HEK293 (cell line): Measurements from ENCODE around the gene SESN1.

ENCODE experiments used
- BCL6B ChIP-seq: fragments of 450-650 bp; formaldehyde crosslinking; IDR thresholded peaks from 2 replicates; pipeline ENCODE4 v1.5.1; 2017; ENCODE audit warnings: missing biosample characterization, missing genetic modification characterization
- GLI4 ChIP-seq: fragments of 450-650 bp; formaldehyde crosslinking; IDR thresholded peaks from 2 replicates; pipeline ENCODE4 v1.5.1; 2016; ENCODE audit warnings: missing biosample characterization, missing genetic modification characterization
- INSM2 ChIP-seq: fragments of 450-650 bp; formaldehyde crosslinking; IDR thresholded peaks from 2 replicates; pipeline ENCODE4 v1.5.1; 2016; ENCODE audit warnings: missing biosample characterization, missing genetic modification characterization
- ZBTB49 ChIP-seq: fragments of 450-650 bp; formaldehyde crosslinking; IDR thresholded peaks from 2 replicates; pipeline ENCODE4 v1.5.1; 2016; ENCODE audit warnings: missing biosample characterization, missing genetic modification characterization, low read depth
- ZBTB6 ChIP-seq: fragments of 450-650 bp; formaldehyde crosslinking; IDR thresholded peaks from 2 replicates; pipeline ENCODE4 v1.5.1; 2017; ENCODE audit warnings: missing biosample characterization, missing genetic modification characterization
- ZNF169 ChIP-seq: fragments of 450-650 bp; formaldehyde crosslinking; IDR thresholded peaks from 2 replicates; pipeline ENCODE4 v1.5.1; 2016; ENCODE audit warnings: missing biosample characterization, missing genetic modification characterization
- ZNF18 ChIP-seq: fragments of 450-650 bp; formaldehyde crosslinking; IDR thresholded peaks from 2 replicates; pipeline ENCODE4 v1.5.1; 2016; ENCODE audit warnings: missing biosample characterization, missing genetic modification characterization
- ZNF2 ChIP-seq: fragments of 450-650 bp; formaldehyde crosslinking; IDR thresholded peaks from 2 replicates; pipeline ENCODE4 v1.5.1; 2016; ENCODE audit warnings: missing biosample characterization, missing genetic modification characterization
- ZNF239 ChIP-seq: fragments of 450-650 bp; formaldehyde crosslinking; IDR thresholded peaks from 2 replicates; pipeline ENCODE4 v1.5.1; 2016; ENCODE audit warnings: missing biosample characterization, missing genetic modification characterization
- ZNF488 ChIP-seq: fragments of 450-650 bp; formaldehyde crosslinking; IDR thresholded peaks from 2 replicates; pipeline ENCODE4 v1.5.1; 2016; ENCODE audit warnings: missing biosample characterization, missing genetic modification characterization
- ZNF501 ChIP-seq: fragments of 450-650 bp; formaldehyde crosslinking; IDR thresholded peaks from 2 replicates; pipeline ENCODE4 v1.5.1; 2016; ENCODE audit warnings: missing biosample characterization, missing genetic modification characterization
- ZNF530 ChIP-seq: fragments of 450-650 bp; formaldehyde crosslinking; IDR thresholded peaks from 2 replicates; pipeline ENCODE4 v1.5.1; 2016; ENCODE audit warnings: low read depth, missing biosample characterization, missing genetic modification characterization
- ZNF558 ChIP-seq: fragments of 450-650 bp; formaldehyde crosslinking; IDR thresholded peaks from 2 replicates; pipeline ENCODE4 v1.5.1; 2016; ENCODE audit warnings: missing biosample characterization, missing genetic modification characterization
- ZNF580 ChIP-seq: fragments of 450-650 bp; formaldehyde crosslinking; IDR thresholded peaks from 2 replicates; pipeline ENCODE4 v1.5.1; 2016; ENCODE audit warnings: missing biosample characterization, missing genetic modification characterization
- ZNF596 ChIP-seq: fragments of 450-650 bp; IDR thresholded peaks from 2 replicates; pipeline ENCODE4 v1.5.0; 2018; ENCODE audit warnings: missing biosample characterization, mild to moderate bottlenecking, missing genetic modification characterization, moderate library complexity
- ZNF621 ChIP-seq: fragments of 450-650 bp; formaldehyde crosslinking; IDR thresholded peaks from 2 replicates; pipeline ENCODE4 v1.5.1; 2017; ENCODE audit warnings: missing biosample characterization, missing genetic modification characterization
- ZNF654 ChIP-seq: fragments of 450-650 bp; formaldehyde crosslinking; IDR thresholded peaks from 2 replicates; pipeline ENCODE4 v1.5.1; 2016; ENCODE audit warnings: low read depth, missing biosample characterization, missing genetic modification characterization
- ZNF660 ChIP-seq: fragments of 450-650 bp; IDR thresholded peaks from 2 replicates; pipeline ENCODE4 v1.5.1; 2018; ENCODE audit warnings: missing biosample characterization, mild to moderate bottlenecking, missing genetic modification characterization
- ZNF670 ChIP-seq: fragments of 450-650 bp; formaldehyde crosslinking; IDR thresholded peaks from 2 replicates; pipeline ENCODE4 v1.5.1; 2016; ENCODE audit warnings: missing biosample characterization, missing genetic modification characterization, low read depth
- ZNF785 ChIP-seq: fragments of 450-650 bp; formaldehyde crosslinking; IDR thresholded peaks from 2 replicates; pipeline ENCODE4 v1.5.1; 2016; ENCODE audit warnings: missing biosample characterization, missing genetic modification characterization
- ZSCAN16 ChIP-seq: fragments of 450-650 bp; formaldehyde crosslinking; IDR thresholded peaks from 2 replicates; pipeline ENCODE4 v1.5.1; 2016; ENCODE audit warnings: missing biosample characterization, missing genetic modification characterization
- ZSCAN30 ChIP-seq: fragments of 450-650 bp; IDR thresholded peaks from 2 replicates; pipeline ENCODE4 v1.5.1; 2018; ENCODE audit warnings: missing biosample characterization, mild to moderate bottlenecking, missing genetic modification characterization, moderate library complexity
- ZXDB ChIP-seq: fragments of 450-650 bp; formaldehyde crosslinking; IDR thresholded peaks from 2 replicates; pipeline ENCODE4 v1.5.1; 2016; ENCODE audit warnings: missing biosample characterization, missing genetic modification characterization

SESN1 gene

GRCh38 chr6:109008537-109009235, 86.0 kb downstream of the SESN1 start (continued):
- TF ChIP-seq BCL6B (no peak), ZNF654 (tag by site-specific recombination) (no peak), ZBTB6 (tag by site-specific recombination) (no peak), ZNF670 (tag by site-specific recombination) (no peak), ZNF785 (tag by site-specific recombination) (no peak), ZNF580 (tag by site-specific recombination) (0 out of 2 replicates have a peak, but pooled peaks have one; percentile 10), INSM2 (tag by site-specific recombination) (peak; percentile 35; the same call in 1 of the 2 replicates), ZNF239 (tag by site-specific recombination) (no peak), ZNF488 (tag by site-specific recombination) (no peak), ZNF169 (tag by site-specific recombination) (no peak), ZNF530 (tag by site-specific recombination) (no peak), ZNF18 (tag by site-specific recombination) (no peak), GLI4 (tag by site-specific recombination) (no peak), ZNF660 (no peak), ZNF558 (no peak), ZXDB (tag by site-specific recombination) (peak; percentile 61), ZSCAN30 (tag by site-specific recombination) (no peak), ZNF2 (tag by site-specific recombination) (peak; percentile 77), ZBTB49 (no peak), ZNF596 (no peak), ZNF621 (tag by site-specific recombination) (no peak), ZSCAN16 (tag by site-specific recombination) (no peak), ZNF501 (tag by site-specific recombination) (peak; percentile 35; the same call in 1 of the 2 replicates)
